ENCODE data around the gene CAGE1. TPM values are rescaled to one million over a fixed set of nuclear protein-coding genes. Genes with fewer than 3 reads are reported as not detected.

Gene CAGE1
- polyA plus RNA-seq, 2 of the 4 experiments (the other 2 are of a cell fraction), result 0.09 to 0.12 TPM

DNA sequence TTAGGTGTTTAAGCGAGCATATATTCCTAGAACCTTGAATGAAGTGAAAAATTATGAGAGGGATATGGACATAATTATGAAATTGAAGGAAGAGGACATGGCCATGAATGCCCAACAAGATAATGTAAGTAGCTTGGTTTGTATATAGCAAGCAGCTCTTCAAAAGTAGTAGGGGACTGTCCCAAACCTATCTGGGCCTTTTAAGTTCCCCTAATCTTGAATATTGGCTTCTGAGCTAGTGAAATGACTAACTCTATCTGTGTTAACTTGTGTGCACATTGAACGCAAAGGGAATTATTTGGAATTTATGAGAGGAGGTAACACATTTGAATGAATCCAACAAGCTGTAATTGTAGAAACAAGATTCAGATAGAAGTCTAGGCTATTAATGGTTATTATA, 21.8 kb upstream of the CAGE1 start:
- ChIA-PET POLR2A (no interaction called here), CTCF (no interaction called here)
- no peak overlapping the region for H3K4me2 ChIP-seq
- no peak for DNase-seq (ENCODE audit: low read depth in 1 of 2, low spot score in 1 of 2)
- H3K9me3 ChIP-seq, result no peaks in the 10 kb centered on the region
- FAIRE-seq, result no peak
- TF ChIP-seq TP53 (CRISPR knock-in tag; IDR thresholded peaks at IDR 0.05), result no peak
- TF ChIP-seq, protein P1, sequence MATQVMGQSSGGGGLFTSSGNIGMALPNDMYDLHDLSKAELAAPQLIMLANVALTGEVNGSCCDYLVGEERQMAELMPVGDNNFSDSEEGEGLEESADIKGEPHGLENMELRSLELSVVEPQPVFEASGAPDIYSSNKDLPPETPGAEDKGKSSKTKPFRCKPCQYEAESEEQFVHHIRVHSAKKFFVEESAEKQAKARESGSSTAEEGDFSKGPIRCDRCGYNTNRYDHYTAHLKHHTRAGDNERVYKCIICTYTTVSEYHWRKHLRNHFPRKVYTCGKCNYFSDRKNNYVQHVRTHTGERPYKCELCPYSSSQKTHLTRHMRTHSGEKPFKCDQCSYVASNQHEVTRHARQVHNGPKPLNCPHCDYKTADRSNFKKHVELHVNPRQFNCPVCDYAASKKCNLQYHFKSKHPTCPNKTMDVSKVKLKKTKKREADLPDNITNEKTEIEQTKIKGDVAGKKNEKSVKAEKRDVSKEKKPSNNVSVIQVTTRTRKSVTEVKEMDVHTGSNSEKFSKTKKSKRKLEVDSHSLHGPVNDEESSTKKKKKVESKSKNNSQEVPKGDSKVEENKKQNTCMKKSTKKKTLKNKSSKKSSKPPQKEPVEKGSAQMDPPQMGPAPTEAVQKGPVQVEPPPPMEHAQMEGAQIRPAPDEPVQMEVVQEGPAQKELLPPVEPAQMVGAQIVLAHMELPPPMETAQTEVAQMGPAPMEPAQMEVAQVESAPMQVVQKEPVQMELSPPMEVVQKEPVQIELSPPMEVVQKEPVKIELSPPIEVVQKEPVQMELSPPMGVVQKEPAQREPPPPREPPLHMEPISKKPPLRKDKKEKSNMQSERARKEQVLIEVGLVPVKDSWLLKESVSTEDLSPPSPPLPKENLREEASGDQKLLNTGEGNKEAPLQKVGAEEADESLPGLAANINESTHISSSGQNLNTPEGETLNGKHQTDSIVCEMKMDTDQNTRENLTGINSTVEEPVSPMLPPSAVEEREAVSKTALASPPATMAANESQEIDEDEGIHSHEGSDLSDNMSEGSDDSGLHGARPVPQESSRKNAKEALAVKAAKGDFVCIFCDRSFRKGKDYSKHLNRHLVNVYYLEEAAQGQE (IDR thresholded peaks at IDR 0.05), result no peak
- TF ChIP-seq EHMT2 (IDR thresholded peaks at IDR 0.05; ENCODE audit: low read depth), result no peak
- TF ChIP-seq, protein P2, sequence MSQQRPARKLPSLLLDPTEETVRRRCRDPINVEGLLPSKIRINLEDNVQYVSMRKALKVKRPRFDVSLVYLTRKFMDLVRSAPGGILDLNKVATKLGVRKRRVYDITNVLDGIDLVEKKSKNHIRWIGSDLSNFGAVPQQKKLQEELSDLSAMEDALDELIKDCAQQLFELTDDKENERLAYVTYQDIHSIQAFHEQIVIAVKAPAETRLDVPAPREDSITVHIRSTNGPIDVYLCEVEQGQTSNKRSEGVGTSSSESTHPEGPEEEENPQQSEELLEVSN (IDR thresholded peaks at IDR 0.05; ENCODE audit: borderline replicate concordance, low read depth), result no peak
- no peak for TF ChIP-seq FOSB (CRISPR knock-in tag; IDR thresholded peaks at IDR 0.05)
- TF ChIP-seq RNF2 (IDR thresholded peaks at IDR 0.05; ENCODE audit: borderline replicate concordance, low read depth), result no peak
- TF ChIP-seq, protein P3, sequence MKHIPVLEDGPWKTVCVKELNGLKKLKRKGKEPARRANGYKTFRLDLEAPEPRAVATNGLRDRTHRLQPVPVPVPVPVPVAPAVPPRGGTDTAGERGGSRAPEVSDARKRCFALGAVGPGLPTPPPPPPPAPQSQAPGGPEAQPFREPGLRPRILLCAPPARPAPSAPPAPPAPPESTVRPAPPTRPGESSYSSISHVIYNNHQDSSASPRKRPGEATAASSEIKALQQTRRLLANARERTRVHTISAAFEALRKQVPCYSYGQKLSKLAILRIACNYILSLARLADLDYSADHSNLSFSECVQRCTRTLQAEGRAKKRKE (CRISPR knock-in tag; IDR thresholded peaks at IDR 0.05; ENCODE audit: low read depth), result no peak
- TF ChIP-seq RARB (CRISPR knock-in tag; IDR thresholded peaks at IDR 0.05), result no peak
- TF ChIP-seq, protein P4, sequence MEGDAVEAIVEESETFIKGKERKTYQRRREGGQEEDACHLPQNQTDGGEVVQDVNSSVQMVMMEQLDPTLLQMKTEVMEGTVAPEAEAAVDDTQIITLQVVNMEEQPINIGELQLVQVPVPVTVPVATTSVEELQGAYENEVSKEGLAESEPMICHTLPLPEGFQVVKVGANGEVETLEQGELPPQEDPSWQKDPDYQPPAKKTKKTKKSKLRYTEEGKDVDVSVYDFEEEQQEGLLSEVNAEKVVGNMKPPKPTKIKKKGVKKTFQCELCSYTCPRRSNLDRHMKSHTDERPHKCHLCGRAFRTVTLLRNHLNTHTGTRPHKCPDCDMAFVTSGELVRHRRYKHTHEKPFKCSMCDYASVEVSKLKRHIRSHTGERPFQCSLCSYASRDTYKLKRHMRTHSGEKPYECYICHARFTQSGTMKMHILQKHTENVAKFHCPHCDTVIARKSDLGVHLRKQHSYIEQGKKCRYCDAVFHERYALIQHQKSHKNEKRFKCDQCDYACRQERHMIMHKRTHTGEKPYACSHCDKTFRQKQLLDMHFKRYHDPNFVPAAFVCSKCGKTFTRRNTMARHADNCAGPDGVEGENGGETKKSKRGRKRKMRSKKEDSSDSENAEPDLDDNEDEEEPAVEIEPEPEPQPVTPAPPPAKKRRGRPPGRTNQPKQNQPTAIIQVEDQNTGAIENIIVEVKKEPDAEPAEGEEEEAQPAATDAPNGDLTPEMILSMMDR (IDR thresholded peaks at IDR 0.05), result no peak
- no peak for TF ChIP-seq GATA3 (IDR thresholded peaks at IDR 0.05; ENCODE audit: borderline replicate concordance)
- no peak for TF ChIP-seq HDAC2 (IDR thresholded peaks at IDR 0.05)
- TF ChIP-seq SMC3 (IDR thresholded peaks at IDR 0.05), result no peak
- no peak for TF ChIP-seq RAD21 (conservative IDR thresholded peaks at IDR 0.05 in 1 of 2, IDR thresholded peaks at IDR 0.05 in 1 of 2)
- H3K4me1 ChIP-seq, result no peaks in the 10 kb centered on the region
- H3K27ac ChIP-seq, result no peak overlapping the region
- ATAC-seq, result no peak
- H3K4me3 ChIP-seq, result no peak overlapping the region
- 94% methylated on average over 2 of the region's 2 CpGs for WGBS (ENCODE audit: missing lambda C conversion rate)

DNA sequence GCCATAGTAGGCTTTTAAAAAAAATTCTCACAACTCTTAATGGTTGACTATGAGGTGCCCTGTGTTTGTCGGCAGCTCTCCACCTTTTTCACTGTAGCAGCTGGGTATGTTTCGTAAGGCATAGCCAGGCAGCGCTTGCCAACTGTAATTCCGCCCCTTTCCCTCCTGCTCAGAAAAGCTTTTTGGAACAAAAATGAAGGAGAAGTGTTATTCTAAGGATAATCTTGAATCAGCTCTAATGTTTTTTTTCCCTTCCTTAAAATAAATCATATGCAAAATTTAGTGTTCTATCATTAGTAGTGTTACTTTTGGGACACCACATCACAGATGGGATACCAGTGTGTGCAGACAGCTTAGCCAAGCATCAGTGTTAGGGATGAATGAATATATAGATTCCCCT, 21.3 kb upstream of the CAGE1 start:
- no peak overlapping the region for H3K4me3 ChIP-seq
- CTCF ChIA-PET, result no interaction called here
- ATAC-seq, result no peak
- H3K27ac ChIP-seq, result no peak overlapping the region
- no peak for DNase-seq (ENCODE audit: low read depth in 1 of 2, low spot score in 1 of 2)
- no peaks in the 10 kb centered on the region for H3K4me1 ChIP-seq
- no peaks in the 10 kb centered on the region for H3K9me3 ChIP-seq
- TF ChIP-seq HOXB5 (CRISPR knock-in tag; IDR thresholded peaks at IDR 0.05), result no peak
- TF ChIP-seq RAD21 (conservative IDR thresholded peaks at IDR 0.05 in 1 of 2, IDR thresholded peaks at IDR 0.05 in 1 of 2), result no peak
- no peak for FAIRE-seq
- 90% methylated on average over 4 of the region's 4 CpGs for WGBS (ENCODE audit: missing lambda C conversion rate)
- POLR2A ChIA-PET, result no interaction called here
- H3K4me2 ChIP-seq, result no peak overlapping the region

GRCh38 chr6:7409740-7410139, 20.2 kb upstream of the CAGE1 start:
- H3K9me3 ChIP-seq, result no peaks in the 10 kb centered on the region
- CTCF ChIA-PET, result interaction anchor here (0.7 kb wide), 1 partner anchor 210 kb away, joined by 3 read pairs; no protein-coding TSS in a partner anchor
- H3K4me3 ChIP-seq, result no peak overlapping the region
- H3K4me2 ChIP-seq, result no peak overlapping the region
- no peak overlapping the region for H3K27ac ChIP-seq
- WGBS (ENCODE audit: missing lambda C conversion rate), result 84% methylated on average over 6 of the region's 6 CpGs
- FAIRE-seq (no peak), ATAC-seq (no peak), DNase-seq (ENCODE audit: low read depth in 1 of 2, low spot score in 1 of 2) (no peak)
- TF ChIP-seq RNF2 (IDR thresholded peaks at IDR 0.05; ENCODE audit: borderline replicate concordance, low read depth) (no peak), TFCP2L1 (CRISPR knock-in tag; IDR thresholded peaks at IDR 0.05) (no peak), MAX (IDR thresholded peaks at IDR 0.05) (no peak), JUN (IDR thresholded peaks at IDR 0.05) (no peak), MAFK (IDR thresholded peaks at IDR 0.05; ENCODE audit: partially characterized antibody) (no peak), RFX5 (IDR thresholded peaks at IDR 0.05) (no peak)
- TF ChIP-seq, protein P5, sequence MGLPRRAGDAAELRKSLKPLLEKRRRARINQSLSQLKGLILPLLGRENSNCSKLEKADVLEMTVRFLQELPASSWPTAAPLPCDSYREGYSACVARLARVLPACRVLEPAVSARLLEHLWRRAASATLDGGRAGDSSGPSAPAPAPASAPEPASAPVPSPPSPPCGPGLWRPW (IDR thresholded peaks at IDR 0.05), result no peak
- TF ChIP-seq, protein P2 (IDR thresholded peaks at IDR 0.05; ENCODE audit: borderline replicate concordance, low read depth), result no peak
- TF ChIP-seq, protein P4 (IDR thresholded peaks at IDR 0.05), result no peak
- H3K4me1 ChIP-seq, result no peaks in the 10 kb centered on the region
- POLR2A ChIA-PET, result no interaction called here

Measured in A549 (cell line).